Choroid plexus epithelial cell (primary cell): Measurements from ENCODE around the gene ZDBF2.

Experiments used
- DNase-seq: peaks from one replicate; pipeline ENCODE4 v3.0.0-alpha.2; 2010; ENCODE audit warnings: low read depth
- H3K4me3 ChIP-seq: 2 replicates; pipeline ENCODE4 v1.5.1; 2011; ENCODE audit warnings: low read depth, mild to moderate bottlenecking, control low read depth, low read length, moderate library complexity
- TF ChIP-seq, protein P1 (sequence below): conservative IDR thresholded peaks from 2 replicates; pipeline ENCODE4 v1.5.1; 2011; ENCODE audit warnings: low read depth, mild to moderate bottlenecking, control low read depth, inconsistent platforms, low read length, moderate library complexity

ZDBF2 gene

DNA sequence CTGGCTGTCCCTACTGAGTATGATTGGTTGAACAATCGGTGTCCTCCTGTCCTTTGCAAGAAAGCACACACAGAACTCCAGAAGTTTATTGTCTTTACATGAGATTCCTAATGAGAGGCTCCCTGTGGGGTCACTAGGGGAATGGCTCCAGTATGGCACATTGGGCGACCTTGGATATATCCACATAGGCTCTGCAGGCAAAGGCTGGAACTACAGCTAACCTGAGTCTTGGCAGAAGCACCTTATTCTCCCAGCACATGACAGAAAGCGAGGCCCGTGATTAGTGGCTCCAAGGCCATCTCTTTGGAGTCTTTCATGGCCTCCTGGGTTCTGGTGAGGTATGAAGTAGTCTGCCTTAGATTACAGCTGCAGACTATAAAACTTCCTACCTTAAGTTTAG lies 49.0 kb downstream of the ZDBF2 start:
- no peak overlapping the region for H3K4me3 ChIP-seq
- no peak for DNase-seq
- TF ChIP-seq, protein P1, sequence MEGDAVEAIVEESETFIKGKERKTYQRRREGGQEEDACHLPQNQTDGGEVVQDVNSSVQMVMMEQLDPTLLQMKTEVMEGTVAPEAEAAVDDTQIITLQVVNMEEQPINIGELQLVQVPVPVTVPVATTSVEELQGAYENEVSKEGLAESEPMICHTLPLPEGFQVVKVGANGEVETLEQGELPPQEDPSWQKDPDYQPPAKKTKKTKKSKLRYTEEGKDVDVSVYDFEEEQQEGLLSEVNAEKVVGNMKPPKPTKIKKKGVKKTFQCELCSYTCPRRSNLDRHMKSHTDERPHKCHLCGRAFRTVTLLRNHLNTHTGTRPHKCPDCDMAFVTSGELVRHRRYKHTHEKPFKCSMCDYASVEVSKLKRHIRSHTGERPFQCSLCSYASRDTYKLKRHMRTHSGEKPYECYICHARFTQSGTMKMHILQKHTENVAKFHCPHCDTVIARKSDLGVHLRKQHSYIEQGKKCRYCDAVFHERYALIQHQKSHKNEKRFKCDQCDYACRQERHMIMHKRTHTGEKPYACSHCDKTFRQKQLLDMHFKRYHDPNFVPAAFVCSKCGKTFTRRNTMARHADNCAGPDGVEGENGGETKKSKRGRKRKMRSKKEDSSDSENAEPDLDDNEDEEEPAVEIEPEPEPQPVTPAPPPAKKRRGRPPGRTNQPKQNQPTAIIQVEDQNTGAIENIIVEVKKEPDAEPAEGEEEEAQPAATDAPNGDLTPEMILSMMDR = no peak

DNA sequence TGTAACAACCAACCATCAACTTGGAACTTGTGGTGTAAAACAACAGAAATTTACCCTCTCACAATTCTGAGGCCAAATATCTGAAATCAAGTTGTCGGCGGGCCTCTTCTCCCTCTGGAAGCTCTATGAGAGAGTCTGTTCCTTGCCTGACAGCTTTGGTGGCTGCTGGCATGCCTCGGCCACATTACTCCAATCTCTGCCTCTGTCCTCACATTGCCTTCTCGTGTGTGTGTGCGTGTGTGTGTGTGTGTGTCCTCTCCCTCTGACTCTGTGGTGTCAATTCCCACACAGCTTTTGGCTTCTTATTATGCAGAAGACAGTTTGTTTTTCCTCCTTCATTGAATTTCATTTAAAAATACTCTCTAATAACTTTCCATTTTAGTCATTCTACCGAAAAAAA lies 50.4 kb downstream of the ZDBF2 start:
- TF ChIP-seq, protein P1 = no peak
- DNase-seq = no peak
- no peak overlapping the region for H3K4me3 ChIP-seq

DNA sequence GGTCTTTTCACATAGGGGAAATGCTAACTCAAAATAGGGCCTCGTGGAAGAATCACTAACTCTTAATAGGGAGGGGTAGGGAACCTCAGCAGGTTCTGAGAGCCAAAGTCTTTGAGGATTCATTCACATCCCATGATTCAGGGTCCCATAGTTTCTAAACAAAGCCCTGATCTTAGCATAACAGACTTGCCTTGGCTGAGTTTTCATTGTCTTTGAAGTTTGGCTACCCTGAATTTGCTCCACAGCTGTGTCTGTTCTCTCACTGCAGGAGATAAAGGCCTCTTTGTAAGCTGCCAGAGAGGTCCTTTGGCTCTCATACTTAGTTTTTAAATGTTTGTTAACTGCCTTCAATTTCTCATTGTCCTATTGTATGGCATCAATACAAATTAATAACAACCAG lies 54.5 kb downstream of the ZDBF2 start:
- H3K4me3 ChIP-seq = no peak overlapping the region
- DNase-seq = no peak
- TF ChIP-seq, protein P1 = no peak

DNA sequence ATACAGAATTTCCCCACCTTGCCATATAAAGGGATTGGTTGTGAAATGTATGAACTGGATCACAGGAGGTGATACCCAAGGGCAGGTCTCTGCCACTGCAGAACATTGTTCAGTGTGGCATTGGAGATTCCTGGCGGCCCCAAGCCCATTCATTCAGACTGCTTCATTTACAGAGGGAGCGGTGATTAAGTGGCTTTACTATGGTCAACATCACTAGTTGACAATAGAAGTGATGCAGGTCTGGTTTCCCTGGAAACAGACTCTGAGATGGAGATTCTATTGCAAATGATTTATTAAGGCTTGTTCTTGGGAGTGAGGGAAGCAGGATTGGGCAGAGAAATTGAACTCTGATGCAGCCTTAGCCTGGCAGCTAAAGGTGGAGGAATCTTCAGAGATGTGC lies 62.4 kb downstream of the ZDBF2 start:
- TF ChIP-seq, protein P1 = no peak
- H3K4me3 ChIP-seq = no peak overlapping the region
- no peak for DNase-seq

DNA sequence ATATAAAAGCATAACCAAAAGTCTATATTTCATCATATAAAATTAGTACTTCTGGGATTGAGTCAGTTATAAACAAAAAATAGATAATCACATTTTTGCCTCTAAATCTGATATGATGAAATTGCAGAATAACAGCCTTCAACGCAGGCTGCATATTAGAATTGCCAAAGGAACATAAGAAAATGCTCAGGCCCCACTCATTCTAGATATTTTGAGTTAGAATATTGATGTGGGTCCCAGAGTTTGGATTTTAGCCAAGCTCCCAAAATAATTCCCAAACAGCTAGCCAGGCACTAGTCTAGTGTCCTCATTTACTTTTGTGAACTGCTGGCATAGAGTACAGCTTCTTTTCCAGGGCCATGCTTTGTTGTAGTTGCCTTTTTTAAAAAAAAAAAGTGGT lies 63.5 kb downstream of the ZDBF2 start:
- DNase-seq = no peak
- H3K4me3 ChIP-seq = no peak overlapping the region
- TF ChIP-seq, protein P1 = no peak

DNA sequence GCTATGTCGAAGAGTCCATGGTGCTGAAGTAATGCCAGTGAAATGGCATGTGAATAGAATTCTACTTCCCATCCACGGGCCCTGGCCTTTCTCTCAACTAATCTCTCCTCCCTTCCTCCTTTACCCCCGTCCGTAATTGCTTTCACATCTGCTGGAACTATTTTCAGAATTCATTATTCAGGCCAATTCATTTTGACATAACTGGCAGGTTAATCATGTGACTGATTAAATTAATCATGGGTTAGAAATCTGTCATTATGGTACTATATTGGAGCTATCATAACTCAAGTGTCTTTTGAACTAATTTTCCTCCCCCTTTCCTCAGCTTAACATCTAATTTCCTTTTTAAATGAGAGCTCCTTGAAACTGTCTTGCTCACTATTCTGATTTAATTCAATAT lies 66.9 kb downstream of the ZDBF2 start:
- no peak for DNase-seq
- H3K4me3 ChIP-seq = no peak overlapping the region
- TF ChIP-seq, protein P1 = no peak

DNA sequence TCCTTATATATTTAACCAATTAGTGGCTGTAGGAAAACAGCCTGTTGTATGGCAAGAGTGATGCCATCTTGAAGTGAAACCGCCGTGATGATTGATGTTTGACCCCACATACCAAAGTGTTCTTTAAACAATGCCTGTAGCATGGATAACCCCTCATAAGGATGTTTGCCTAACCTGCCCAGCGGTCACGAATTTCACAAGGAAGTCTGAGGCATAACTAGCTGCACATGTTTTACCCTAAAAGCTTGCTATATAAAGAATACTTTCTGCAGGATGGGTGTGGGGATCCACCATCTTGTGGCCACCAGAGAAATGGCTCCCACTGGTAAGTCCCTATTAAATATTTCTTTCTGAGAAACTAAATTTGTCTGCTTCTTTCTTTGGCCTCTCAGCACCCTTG lies 68.7 kb downstream of the ZDBF2 start:
- H3K4me3 ChIP-seq = no peak overlapping the region
- DNase-seq = no peak
- TF ChIP-seq, protein P1 = no peak
